ENCODE measurements around the gene PEX7.
"Not testable (repeated sequence)": the region's sequence is repeated elsewhere in the genome, so short reads cannot be mapped to it uniquely, and the experiment has no call there.

Gene PEX7

GRCh38 chr6:136918706-136919105 lies 96.3 kb downstream of the PEX7 start:
- DNase-seq = no peak

GRCh38 chr6:136920216-136920615 lies 97.8 kb downstream of the PEX7 start:
- peak in 1 of 2 experiments; percentile 3 for DNase-seq

GRCh38 chr6:136920671-136921380 lies 98.4 kb downstream of the PEX7 start:
- peak; percentile 24 to 41 for DNase-seq

DNA sequence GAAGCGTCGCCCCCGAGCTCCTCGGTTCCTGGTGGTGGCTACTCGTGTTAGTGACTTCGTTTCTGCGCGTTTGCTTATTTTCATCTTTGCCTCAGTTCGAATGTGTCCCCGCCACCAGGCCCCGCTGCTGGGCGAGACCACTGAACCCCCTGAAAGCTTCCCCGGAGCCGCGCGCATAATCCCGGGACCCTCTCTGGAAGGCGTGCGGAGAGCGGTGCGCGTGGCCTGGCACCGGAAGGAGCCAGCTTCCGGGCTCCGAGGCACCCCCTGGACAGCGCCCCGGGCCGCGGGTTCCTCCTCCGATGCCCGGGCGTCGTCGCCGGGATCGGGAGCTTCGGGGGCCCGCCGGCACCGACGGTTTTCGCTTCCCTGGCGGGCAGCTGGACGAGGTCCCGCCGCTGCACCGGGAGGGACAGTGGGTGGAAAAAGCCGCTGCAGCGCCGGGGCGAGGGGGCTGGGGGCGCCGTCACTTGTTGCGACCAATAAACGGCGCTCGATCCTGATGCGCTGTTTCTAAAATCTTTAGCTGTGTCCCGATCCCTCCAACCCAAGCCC lies 99.1 kb downstream of the PEX7 start:
- DNase-seq = peak; percentile 9 to 12

GRCh38 chr6:136921936-136922684 lies 99.7 kb downstream of the PEX7 start, which contains the start of gene SLC35D3:
Gene SLC35D3, plus strand, starts transcription at chr6:136922301. Its CDS starts 128 bp downstream, at chr6:136922429.
- peak; percentile 29 to 39 for DNase-seq

DNA sequence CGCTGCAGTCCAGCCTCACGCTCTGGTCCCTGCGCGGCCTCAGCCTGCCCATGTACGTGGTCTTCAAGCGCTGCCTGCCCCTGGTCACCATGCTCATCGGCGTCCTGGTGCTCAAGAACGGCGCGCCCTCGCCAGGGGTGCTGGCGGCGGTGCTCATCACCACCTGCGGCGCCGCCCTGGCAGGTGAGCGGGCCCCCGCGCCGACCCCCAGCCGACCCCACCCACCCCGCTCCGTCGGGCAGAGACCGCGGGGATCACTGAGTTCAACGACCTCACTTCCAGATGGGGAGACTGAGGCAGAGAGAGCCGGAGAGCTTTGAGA lies 100.3 kb downstream of the PEX7 start:
- DNase-seq = peak; percentile 12 to 20

DNA sequence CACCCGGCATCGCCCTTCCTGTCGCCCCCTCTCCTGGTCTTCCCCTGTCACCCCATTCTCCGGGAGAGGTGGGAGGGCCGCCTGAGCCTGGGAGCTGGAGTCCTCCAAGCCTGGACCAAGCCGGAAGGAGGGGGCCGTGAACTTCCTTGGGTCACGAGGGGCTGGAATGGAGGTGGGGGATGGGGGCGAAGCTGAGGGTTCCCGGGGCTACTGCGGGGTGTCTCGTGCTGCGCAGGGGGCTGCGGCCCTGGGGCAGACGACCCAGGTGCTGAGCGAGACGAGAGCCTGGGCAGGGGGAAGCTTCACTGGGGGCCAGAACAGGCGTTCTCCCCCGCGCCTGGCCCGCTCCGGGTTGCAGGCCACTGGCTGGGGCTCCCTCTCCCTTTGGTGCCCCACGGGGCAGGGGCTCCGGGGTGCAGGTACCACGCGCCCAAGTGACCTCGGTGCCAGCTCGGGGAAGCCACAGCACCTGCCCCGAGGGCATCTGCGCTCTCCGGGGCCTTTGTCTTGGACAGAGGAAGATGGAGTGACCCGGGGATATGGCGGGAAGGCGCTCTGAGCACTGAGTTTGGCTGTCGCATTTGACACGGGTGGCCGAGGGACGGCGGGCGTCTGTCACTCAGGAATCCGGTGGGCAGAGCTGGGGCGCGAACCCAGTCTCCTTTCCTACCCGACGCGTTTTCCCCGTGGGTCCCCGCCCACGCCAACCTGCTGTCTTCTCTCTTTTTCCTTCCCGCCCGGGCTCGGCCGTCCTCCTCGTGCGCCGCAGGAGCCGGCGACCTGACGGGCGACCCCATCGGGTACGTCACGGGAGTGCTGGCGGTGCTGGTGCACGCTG lies 100.9 kb downstream of the PEX7 start:
- DNase-seq = peak; percentile 15 to 35

- DNase-seq = no peak
Measured at GRCh38 chr6:136923954-136924673, 101.7 kb downstream of the PEX7 start.

GRCh38 chr6:136926383-136926782 lies 104.0 kb downstream of the PEX7 start:
- no peak for DNase-seq

- peak; percentile 9 to 24 for DNase-seq
Measured at GRCh38 chr6:136927292-136927691, 104.9 kb downstream of the PEX7 start.

- no peak for DNase-seq
Measured at GRCh38 chr6:136930528-136930927, 108.1 kb downstream of the PEX7 start.

DNA sequence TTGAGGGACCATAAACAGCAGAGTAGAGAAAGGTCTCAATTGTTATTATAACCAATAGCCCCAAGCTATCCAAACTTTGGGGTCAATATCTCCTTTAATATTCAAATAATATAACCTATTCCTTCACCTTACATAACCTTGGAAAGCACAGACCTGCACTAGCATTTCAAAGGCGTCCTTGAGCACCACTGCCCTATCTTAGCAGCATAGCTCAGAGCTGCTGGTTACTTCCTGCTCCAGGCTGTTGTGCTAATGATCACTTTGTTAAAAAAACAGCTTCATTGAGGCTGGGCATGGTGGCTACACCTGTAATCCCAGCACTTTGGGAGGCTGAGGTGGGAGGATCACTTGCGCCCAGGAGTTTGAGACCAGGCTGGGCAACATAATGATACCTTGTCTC lies 110.2 kb downstream of the PEX7 start:
- no peak for DNase-seq

DNA sequence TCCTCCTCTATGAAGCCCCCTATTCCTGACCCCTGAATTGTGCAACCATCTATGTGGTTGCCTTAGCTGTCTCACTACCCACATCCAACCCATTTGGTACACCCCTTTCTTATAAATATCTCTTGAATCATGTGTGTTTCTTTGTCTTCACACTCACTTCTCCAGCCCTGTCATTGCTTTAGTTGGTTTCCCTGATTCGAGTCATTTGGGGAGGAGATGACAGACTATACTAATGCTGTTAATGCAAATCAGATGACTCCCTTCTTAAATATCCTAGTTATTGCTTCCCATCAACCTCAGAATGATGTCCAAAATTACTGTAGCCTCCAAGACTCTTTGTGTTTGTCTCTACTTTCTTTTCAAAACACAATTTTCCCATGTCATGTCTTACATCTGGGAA lies 122.7 kb downstream of the PEX7 start:
- DNase-seq = no peak

DNA sequence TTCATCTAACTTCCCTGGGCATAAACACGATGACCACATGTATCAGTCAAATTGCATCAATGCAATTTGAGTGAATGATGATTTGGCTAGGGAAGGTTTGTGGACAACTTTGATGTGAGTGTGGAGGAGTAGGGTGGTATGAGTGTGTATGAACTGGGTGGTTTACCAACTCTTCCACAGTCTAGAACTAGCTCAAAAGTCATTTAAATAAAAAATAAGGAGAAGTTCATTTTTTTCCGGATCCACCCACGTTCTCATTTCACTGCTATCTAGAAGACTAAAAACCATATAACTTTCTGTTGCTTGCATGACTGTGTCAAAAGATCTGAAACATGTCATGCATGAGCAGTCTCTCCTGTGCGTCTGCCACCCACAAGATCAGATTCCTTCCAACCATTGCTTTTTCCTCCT lies 123.3 kb downstream of the PEX7 start:
- DNase-seq = peak in 1 of 2 experiments; percentile 5

GRCh38 chr6:136947037-136947436 lies 124.6 kb downstream of the PEX7 start:
- DNase-seq = no peak

DNA sequence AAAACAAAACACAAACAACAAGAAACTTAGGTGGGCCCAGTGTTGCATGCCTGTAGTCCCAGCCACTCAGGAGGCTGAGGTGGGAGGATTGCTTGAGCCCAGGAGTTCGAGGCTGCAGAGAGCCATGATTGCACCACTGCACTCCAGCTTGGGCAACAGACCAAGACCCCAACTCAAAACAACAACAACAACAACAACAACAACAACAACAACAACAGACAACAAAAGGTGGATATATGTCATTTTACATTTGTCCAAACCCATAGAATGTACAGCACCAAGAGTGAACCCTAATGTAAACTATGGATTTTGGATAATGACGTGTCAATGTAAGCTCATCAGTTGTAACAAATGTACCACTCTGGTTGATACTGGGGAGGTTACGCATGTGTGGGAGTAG lies 127.6 kb downstream of the PEX7 start:
- not testable (repeated sequence) for DNase-seq

- DNase-seq = no peak
Measured at GRCh38 chr6:136950436-136951126, 128.2 kb downstream of the PEX7 start.

- no peak for DNase-seq
Measured at GRCh38 chr6:136952714-136953260, 130.4 kb downstream of the PEX7 start.

DNA sequence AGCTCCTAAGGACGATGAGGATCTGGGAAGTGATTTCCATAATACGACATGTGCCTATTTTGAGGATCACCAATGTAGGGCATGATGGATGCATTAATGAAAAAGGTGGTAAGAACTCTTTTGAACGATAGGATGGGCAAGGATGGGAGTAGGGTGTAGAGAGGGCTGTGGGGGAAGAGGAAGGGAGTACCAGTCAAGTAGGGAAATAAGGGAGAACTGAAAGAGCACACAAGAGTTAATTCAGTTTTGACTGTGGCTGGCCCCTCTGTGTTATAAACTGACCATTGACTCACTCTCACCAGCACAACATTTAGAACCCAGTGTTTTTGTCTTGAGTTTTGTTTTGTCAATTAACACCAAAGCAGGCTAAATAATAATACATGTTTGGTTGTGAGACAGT lies 132.7 kb downstream of the PEX7 start:
- DNase-seq = no peak

DNA sequence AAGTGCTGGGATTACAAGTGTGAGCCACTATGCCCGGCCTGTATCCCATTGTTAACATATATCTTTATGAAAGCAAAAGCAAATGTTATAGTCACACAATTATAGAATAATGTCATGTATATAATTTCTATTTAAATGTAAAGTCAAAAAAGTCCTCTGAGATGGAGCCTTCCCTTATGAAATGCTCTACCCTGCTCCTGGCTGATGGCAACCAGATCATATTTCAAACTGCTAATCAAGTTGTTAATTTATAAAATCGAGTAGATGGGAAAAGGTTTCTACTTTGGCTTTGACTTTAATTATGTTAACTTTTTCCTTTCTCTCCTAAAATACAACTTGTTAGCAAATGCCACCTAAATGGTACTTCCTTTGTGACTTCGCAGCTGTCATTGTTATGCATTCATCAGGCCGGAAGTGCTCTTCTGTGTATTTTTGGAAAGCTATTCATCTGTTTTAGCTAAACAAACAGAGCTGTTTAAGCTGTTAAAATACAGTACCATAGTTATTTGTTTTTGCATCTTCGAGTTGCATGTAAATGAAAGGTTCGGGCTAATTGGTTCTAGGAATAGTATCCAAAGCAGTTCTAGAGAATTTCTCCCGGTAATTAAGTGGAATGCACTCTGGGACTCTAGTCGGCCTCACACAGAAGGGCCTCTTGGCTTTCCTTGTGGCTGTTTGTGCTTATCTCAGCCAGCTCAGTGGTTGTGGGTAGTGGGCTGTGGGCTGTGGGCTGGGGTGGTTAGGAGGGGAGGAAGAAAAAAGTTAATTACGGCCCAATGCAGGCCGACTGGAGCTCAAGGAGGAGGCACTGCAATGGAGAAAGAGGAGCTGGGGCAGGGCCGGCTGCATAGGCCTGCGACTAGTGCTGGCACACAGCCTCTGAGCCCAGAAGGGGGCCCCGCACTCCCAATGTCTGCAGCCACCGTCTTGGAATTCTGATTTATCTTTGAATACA lies 134.5 kb downstream of the PEX7 start:
- no peak for DNase-seq

Data from activated CD4-positive, alpha-beta T cell treated with anti-CD3 and anti-CD28 coated beads, Interleukin-2, amount 50 U/mL, for 48 hours (primary cell).